Islet precursor cell (in vitro differentiated cells): ENCODE data around the gene TMEM190.
A peak's percentile ranks its signal among the peaks of the same experiment; 100 is the strongest.
"Not testable (repeated sequence)": the region's sequence is repeated elsewhere in the genome, so short reads cannot be mapped to it uniquely, and the experiment has no call there.

ENCODE experiments used
- DNase-seq: peaks from one replicate; pipeline ENCODE4 v3.0.0-alpha.2; 2018

The TMEM190 gene

GRCh38 chr19:55376241-55376933 lies at the start of gene TMEM190:
Gene TMEM190 (plus strand): TSS chr19:55376826. CDS start chr19:55376854, 28 bp downstream.
- DNase-seq: peak; percentile 78

GRCh38 chr19:55328774-55329318 lies 47.8 kb upstream of the TMEM190 start:
- not testable (repeated sequence) for DNase-seq

- not testable (repeated sequence) for DNase-seq
Observed at GRCh38 chr19:55329791-55330190, 46.8 kb upstream of the TMEM190 start.

- DNase-seq: peak; percentile 50
Observed at GRCh38 chr19:55333870-55334269, 42.8 kb upstream of the TMEM190 start.

- DNase-seq: peak; percentile 53
Observed at GRCh38 chr19:55336101-55336500, 40.5 kb upstream of the TMEM190 start.

GRCh38 chr19:55339105-55339888 lies 37.3 kb upstream of the TMEM190 start, which contains the start of gene KMT5C:
Gene KMT5C (plus strand): TSS chr19:55339876. CDS start chr19:55341937, 2,061 bp downstream.
- peak; percentile 100 for DNase-seq

- peak; percentile 56 for DNase-seq
Observed at GRCh38 chr19:55339889-55340783, 36.5 kb upstream of the TMEM190 start.

- no peak for DNase-seq
Observed at GRCh38 chr19:55340784-55341147, 35.9 kb upstream of the TMEM190 start.

- DNase-seq: peak; percentile 91
Observed at GRCh38 chr19:55341171-55341588, 35.4 kb upstream of the TMEM190 start.

- no peak for DNase-seq
Observed at GRCh38 chr19:55341595-55342531, 34.8 kb upstream of the TMEM190 start.

GRCh38 chr19:55344444-55344843 lies 32.2 kb upstream of the TMEM190 start:
- DNase-seq: peak; percentile 65

GRCh38 chr19:55345101-55345817 lies 31.4 kb upstream of the TMEM190 start:
- DNase-seq: peak; percentile 37

GRCh38 chr19:55345818-55346724 lies 30.6 kb upstream of the TMEM190 start:
- peak; percentile 54 for DNase-seq

GRCh38 chr19:55346725-55347441 lies 29.7 kb upstream of the TMEM190 start:
- DNase-seq: peak; percentile 48

- peak; percentile 43 for DNase-seq
Observed at GRCh38 chr19:55347442-55348009, 29.1 kb upstream of the TMEM190 start.

GRCh38 chr19:55348317-55349034 lies 28.1 kb upstream of the TMEM190 start:
- DNase-seq: peak; percentile 57

GRCh38 chr19:55350620-55351315 lies 25.9 kb upstream of the TMEM190 start:
- DNase-seq: no peak
